Stimulated activated CD8-positive, alpha-beta memory T cell treated with anti-CD3 and anti-CD28 coated beads, Interleukin-2, amount 100 ng/mL, for 48 hours (primary cell): ENCODE data around the gene PCDHGC5.
A peak's percentile ranks its signal among the peaks of the same experiment; 100 is the strongest.

Source experiments
- DNase-seq, 2 donors: peaks; one replicate each; pipeline ENCODE4 v3.0.0-alpha.2; 2020; ENCODE audit warnings: low read depth in 2 of 2

The PCDHGC5 gene

GRCh38 chr5:141490771-141491170 is 1.9 kb downstream of the PCDHGC5 start:
- DNase-seq: no peak

GRCh38 chr5:141491323-141492167 is 2.7 kb downstream of the PCDHGC5 start:
- DNase-seq: no peak

GRCh38 chr5:141492168-141492885 is 3.4 kb downstream of the PCDHGC5 start:
- DNase-seq: no peak

GRCh38 chr5:141493500-141494422 is 4.9 kb downstream of the PCDHGC5 start:
- DNase-seq: no peak

GRCh38 chr5:141494761-141495452 is 6.0 kb downstream of the PCDHGC5 start:
- no peak for DNase-seq

- no peak for DNase-seq
Measured at GRCh38 chr5:141495453-141495811, 6.6 kb downstream of the PCDHGC5 start.

GRCh38 chr5:141496038-141496437 is 7.2 kb downstream of the PCDHGC5 start:
- DNase-seq: no peak

- no peak for DNase-seq
Measured at GRCh38 chr5:141501761-141502160, 12.9 kb downstream of the PCDHGC5 start.

GRCh38 chr5:141503681-141504080 is 14.8 kb downstream of the PCDHGC5 start:
- no peak for DNase-seq

GRCh38 chr5:141504216-141504615 is 15.3 kb downstream of the PCDHGC5 start:
- no peak for DNase-seq

GRCh38 chr5:141506381-141507155 is 17.7 kb downstream of the PCDHGC5 start:
- DNase-seq: no peak

GRCh38 chr5:141507387-141508091 is 18.7 kb downstream of the PCDHGC5 start:
- DNase-seq: no peak

GRCh38 chr5:141508440-141508797 is 19.5 kb downstream of the PCDHGC5 start:
- no peak for DNase-seq

- DNase-seq: no peak
Measured at GRCh38 chr5:141508798-141509611, 20.1 kb downstream of the PCDHGC5 start.

- no peak for DNase-seq
Measured at GRCh38 chr5:141510160-141510559, 21.3 kb downstream of the PCDHGC5 start.

GRCh38 chr5:141510850-141511601 is 22.1 kb downstream of the PCDHGC5 start:
- no peak for DNase-seq

- no peak for DNase-seq
Measured at GRCh38 chr5:141511771-141512325, 23.0 kb downstream of the PCDHGC5 start.

- peak; percentile 82 to 87 for DNase-seq
Measured at GRCh38 chr5:141512390-141512910, 23.6 kb downstream of the PCDHGC5 start.
